Measurements from ENCODE around the gene IGF1R. TPM values are rescaled to one million over a fixed set of nuclear protein-coding genes. Genes with fewer than 3 reads are reported as not detected.

The IGF1R gene
- total RNA-seq, 1 donor from 2014 or later = 47.7 TPM

GRCh38 chr15:98805434-98806274, 157.3 kb downstream of the IGF1R start:
- intact Hi-C loops (cut with DNase I) = no loop called here
- no peaks in the 10 kb centered on the region for H3K9me3 ChIP-seq
- ATAC-seq = no peak
- no peak overlapping the region for H3K4me3 ChIP-seq
- DNase-seq = no peak
- H3K27me3 ChIP-seq (ENCODE audit: low read depth) = no peaks in the 10 kb centered on the region
- no peak overlapping the region for H3K27ac ChIP-seq
- peaks cover 25% of the 10 kb centered on the region for H3K4me1 ChIP-seq
- H3K36me3 ChIP-seq = no peaks in the 10 kb centered on the region
- TF ChIP-seq CTCF (IDR thresholded peaks at IDR 0.05) = no peak

GRCh38 chr15:98806275-98806895, 158.0 kb downstream of the IGF1R start:
- Histone ChIP-seq H3K27me3 (ENCODE audit: low read depth) (no peaks in the 10 kb centered on the region), H3K36me3 (no peaks in the 10 kb centered on the region), H3K9me3 (no peaks in the 10 kb centered on the region), H3K4me3 (no peak overlapping the region), H3K4me1 (peaks cover 18% of the 10 kb centered on the region), H3K27ac (no peak overlapping the region)
- no peak for TF ChIP-seq CTCF (IDR thresholded peaks at IDR 0.05)
- DNase-seq (no peak), ATAC-seq (no peak)
- intact Hi-C loops (cut with DNase I) = no loop called here

DNA sequence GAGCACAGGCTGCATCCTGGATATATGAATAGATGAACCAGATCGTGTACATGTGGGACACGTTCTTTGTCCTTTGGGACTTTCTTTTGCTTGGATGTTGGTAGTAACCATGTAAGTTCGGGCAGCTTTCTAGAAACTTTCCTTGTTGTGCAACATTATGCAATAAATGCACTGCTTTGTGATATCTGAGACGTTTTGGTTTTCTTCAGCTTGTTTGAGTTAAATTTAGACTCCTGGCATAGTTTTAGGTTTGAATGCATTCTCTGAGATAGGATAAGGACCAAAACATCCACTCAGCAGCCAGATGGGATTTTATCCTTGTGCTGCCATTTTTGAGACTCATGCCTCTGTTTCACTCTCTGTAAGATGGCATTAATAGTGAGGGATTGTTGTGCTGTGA, 158.9 kb downstream of the IGF1R start:
- intact Hi-C loops (cut with DNase I) = no loop called here
- DNase-seq = no peak

DNA sequence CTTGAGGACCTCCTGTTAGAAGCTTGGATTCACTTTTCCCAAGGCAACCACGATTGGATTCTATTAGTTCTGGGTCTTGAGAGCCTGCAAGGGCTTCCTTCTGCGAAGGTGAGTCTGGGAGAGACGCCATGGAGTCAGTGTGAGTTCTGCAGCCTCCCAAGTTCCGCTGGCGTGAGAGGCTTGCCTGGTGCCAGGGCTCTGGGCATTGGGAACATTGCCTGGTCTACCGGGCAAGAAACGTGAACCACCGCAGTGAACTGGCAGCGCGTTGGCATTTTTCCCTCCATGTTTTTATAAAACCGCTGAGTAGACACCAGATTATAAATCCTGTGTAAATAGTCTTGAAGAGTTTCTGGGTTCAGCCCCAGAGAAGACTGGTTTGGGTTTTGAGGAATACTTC, 160.9 kb downstream of the IGF1R start:
- H3K27me3 ChIP-seq (ENCODE audit: low read depth) = no peaks in the 10 kb centered on the region
- TF ChIP-seq CTCF (IDR thresholded peaks at IDR 0.05) = no peak
- ATAC-seq = no peak
- intact Hi-C loops (cut with DNase I) = no loop called here
- no peak for DNase-seq
- peaks cover 10% of the 10 kb centered on the region for H3K4me1 ChIP-seq
- no peaks in the 10 kb centered on the region for H3K9me3 ChIP-seq
- H3K36me3 ChIP-seq = no peaks in the 10 kb centered on the region
- no peak overlapping the region for H3K4me3 ChIP-seq
- no peak overlapping the region for H3K27ac ChIP-seq

More for the DNA sequence above, 158.9 kb downstream of the IGF1R start:
- Histone ChIP-seq H3K27ac (no peak overlapping the region), H3K27me3 (ENCODE audit: low read depth) (no peaks in the 10 kb centered on the region), H3K4me1 (peaks cover 10% of the 10 kb centered on the region), H3K4me3 (no peak overlapping the region), H3K36me3 (no peaks in the 10 kb centered on the region), H3K9me3 (no peaks in the 10 kb centered on the region)
- ATAC-seq = no peak
- no peak for TF ChIP-seq CTCF (IDR thresholded peaks at IDR 0.05)

- no peaks in the 10 kb centered on the region for H3K36me3 ChIP-seq
- H3K27me3 ChIP-seq (ENCODE audit: low read depth) = no peaks in the 10 kb centered on the region
- TF ChIP-seq CTCF (IDR thresholded peaks at IDR 0.05) = no peak
- ATAC-seq (no peak), DNase-seq (no peak)
- H3K27ac ChIP-seq = no peak overlapping the region
- H3K9me3 ChIP-seq = no peaks in the 10 kb centered on the region
- no peaks in the 10 kb centered on the region for H3K4me1 ChIP-seq
- no peak overlapping the region for H3K4me3 ChIP-seq
- intact Hi-C loops (cut with DNase I) = no loop called here
Measured at GRCh38 chr15:98812716-98813446, 164.5 kb downstream of the IGF1R start.
